ENCODE data around the gene MYL6B. TPM values are rescaled to one million over a fixed set of nuclear protein-coding genes. Genes with fewer than 3 reads are reported as not detected.

The MYL6B gene
- total RNA-seq, 2 experiments from 2014 or later, result 56.6 to 77.6 TPM

- no TSS peak for BruUV-seq (replicated peaks)
These were observed 46.8 kb upstream of the MYL6B start for GRCh38 chr12:56105609-56105902.

GRCh38 chr12:56107242-56107641 is 45.1 kb upstream of the MYL6B start:
- ChIA-PET CTCF (ENCODE audit: unreplicated experiment) (no interaction called here), POLR2A (interaction anchor here (1.4 to 2.6 kb wide), 2 partner anchors 10 to 26 kb away, joined by 6 to 12 read pairs; partner anchors contain the start of gene ZC3H10)
- no peaks in the 10 kb centered on the region for H3K9me3 ChIP-seq (ENCODE audit: low read length)
- H3K79me2 ChIP-seq (ENCODE audit: insufficient read depth, low read depth, low read length), result peaks cover 40% of the 10 kb centered on the region
- BruUV-seq (replicated peaks), result no TSS peak
- intact Hi-C loops (cut with micrococcal nuclease; ENCODE audit: unreplicated experiment), result no loop called here
- no peak overlapping the region for H2AFZ ChIP-seq (ENCODE audit: low read length)
- no peaks in the 10 kb centered on the region for H3K9me2 ChIP-seq (ENCODE audit: insufficient read depth, low read length)
- TF ChIP-seq CTCF (conservative IDR thresholded peaks at IDR 0.05; ENCODE audit: low read length) (no peak), EZH2phosphoT487 (IDR thresholded peaks at IDR 0.05; ENCODE audit: borderline replicate concordance, low read depth, low read length) (no peak)
- peaks cover 27% of the 10 kb centered on the region for H3K4me1 ChIP-seq (ENCODE audit: insufficient read depth, low read length, poor library complexity, severe bottlenecking)
- no peak for DNase-seq (ENCODE audit: low spot score)
- H3K4me2 ChIP-seq (ENCODE audit: low read length), result peak overlapping the region; percentile 86
- no peak overlapping the region for H3K27ac ChIP-seq (ENCODE audit: low read depth, low read length, poor library complexity, severe bottlenecking)
- H3K36me3 ChIP-seq (ENCODE audit: insufficient read depth, low read length), result peaks cover 75% of the 10 kb centered on the region
- H4K20me1 ChIP-seq (ENCODE audit: insufficient read depth, low read length), result peaks cover 21% of the 10 kb centered on the region
- no peak overlapping the region for H3K4me3 ChIP-seq (ENCODE audit: low read depth, low read length, poor library complexity, severe bottlenecking)

More at GRCh38 chr12:56105609-56105902, 46.8 kb upstream of the MYL6B start:
- intact Hi-C loops (cut with micrococcal nuclease; ENCODE audit: unreplicated experiment), result loop anchor here (1.0 to 2.0 kb wide), 2 partner anchors 11 to 177 kb away; partner anchors contain the start of gene RPL41
- CTCF ChIA-PET (ENCODE audit: unreplicated experiment), result no interaction called here
- peaks cover 40% of the 10 kb centered on the region for H3K79me2 ChIP-seq (ENCODE audit: insufficient read depth, low read depth, low read length)
- peaks cover 60% of the 10 kb centered on the region for H3K36me3 ChIP-seq (ENCODE audit: insufficient read depth, low read length)
- H3K4me2 ChIP-seq (ENCODE audit: low read length), result peak overlapping the region; percentile 86
- H2AFZ ChIP-seq (ENCODE audit: low read length), result no peak overlapping the region
- no peak for DNase-seq (ENCODE audit: low spot score)
- H3K9me3 ChIP-seq (ENCODE audit: low read length), result no peaks in the 10 kb centered on the region
- peak overlapping the region; percentile 70 for H3K27ac ChIP-seq (ENCODE audit: low read depth, low read length, poor library complexity, severe bottlenecking)
- TF ChIP-seq CTCF (conservative IDR thresholded peaks at IDR 0.05; ENCODE audit: low read length) (no peak), EZH2phosphoT487 (IDR thresholded peaks at IDR 0.05; ENCODE audit: borderline replicate concordance, low read depth, low read length) (no peak)
- peak overlapping the region; percentile 93 for H3K4me3 ChIP-seq (ENCODE audit: low read depth, low read length, poor library complexity, severe bottlenecking)
- H3K9me2 ChIP-seq (ENCODE audit: insufficient read depth, low read length), result no peaks in the 10 kb centered on the region
- H3K4me1 ChIP-seq (ENCODE audit: insufficient read depth, low read length, poor library complexity, severe bottlenecking), result peaks cover 27% of the 10 kb centered on the region
- peaks cover 21% of the 10 kb centered on the region for H4K20me1 ChIP-seq (ENCODE audit: insufficient read depth, low read length)
- POLR2A ChIA-PET, result interaction anchor here (1.1 to 4.0 kb wide), 4 partner anchors 8 to 103 kb away, joined by 3 to 64 read pairs (median 6); partner anchors contain the start of genes RPL41 and ZC3H10

GRCh38 chr12:56110571-56110970 is 41.8 kb upstream of the MYL6B start:
- H4K20me1 ChIP-seq (ENCODE audit: insufficient read depth, low read length), result peaks cover 18% of the 10 kb centered on the region
- no peak overlapping the region for H3K4me3 ChIP-seq (ENCODE audit: low read depth, low read length, poor library complexity, severe bottlenecking)
- TF ChIP-seq CTCF (conservative IDR thresholded peaks at IDR 0.05; ENCODE audit: low read length) (no peak), EZH2phosphoT487 (IDR thresholded peaks at IDR 0.05; ENCODE audit: borderline replicate concordance, low read depth, low read length) (no peak)
- H3K9me2 ChIP-seq (ENCODE audit: insufficient read depth, low read length), result no peaks in the 10 kb centered on the region
- BruUV-seq (replicated peaks), result no TSS peak
- ChIA-PET CTCF (ENCODE audit: unreplicated experiment) (no interaction called here), POLR2A (interaction anchor here (0.8 kb wide), 1 partner anchor 137 kb away, joined by 3 read pairs; the partner anchor contains the start of gene RAB5B)
- H3K27ac ChIP-seq (ENCODE audit: low read depth, low read length, poor library complexity, severe bottlenecking), result no peak overlapping the region
- peaks cover 25% of the 10 kb centered on the region for H3K4me1 ChIP-seq (ENCODE audit: insufficient read depth, low read length, poor library complexity, severe bottlenecking)
- peaks cover 27% of the 10 kb centered on the region for H3K79me2 ChIP-seq (ENCODE audit: insufficient read depth, low read depth, low read length)
- intact Hi-C loops (cut with micrococcal nuclease; ENCODE audit: unreplicated experiment), result loop anchor here (10.0 kb wide), 1 partner anchor 524 kb away; the partner anchor contains the start of gene BAZ2A
- H2AFZ ChIP-seq (ENCODE audit: low read length), result no peak overlapping the region
- DNase-seq (ENCODE audit: low spot score), result no peak
- H3K36me3 ChIP-seq (ENCODE audit: insufficient read depth, low read length), result peaks cover 90% of the 10 kb centered on the region
- H3K4me2 ChIP-seq (ENCODE audit: low read length), result no peak overlapping the region
- H3K9me3 ChIP-seq (ENCODE audit: low read length), result no peaks in the 10 kb centered on the region
